ENCODE data around the gene NAB2.
"Not testable (repeated sequence)": the region's sequence is repeated elsewhere in the genome, so short reads cannot be mapped to it uniquely, and the experiment has no call there.

Gene NAB2, protein sequence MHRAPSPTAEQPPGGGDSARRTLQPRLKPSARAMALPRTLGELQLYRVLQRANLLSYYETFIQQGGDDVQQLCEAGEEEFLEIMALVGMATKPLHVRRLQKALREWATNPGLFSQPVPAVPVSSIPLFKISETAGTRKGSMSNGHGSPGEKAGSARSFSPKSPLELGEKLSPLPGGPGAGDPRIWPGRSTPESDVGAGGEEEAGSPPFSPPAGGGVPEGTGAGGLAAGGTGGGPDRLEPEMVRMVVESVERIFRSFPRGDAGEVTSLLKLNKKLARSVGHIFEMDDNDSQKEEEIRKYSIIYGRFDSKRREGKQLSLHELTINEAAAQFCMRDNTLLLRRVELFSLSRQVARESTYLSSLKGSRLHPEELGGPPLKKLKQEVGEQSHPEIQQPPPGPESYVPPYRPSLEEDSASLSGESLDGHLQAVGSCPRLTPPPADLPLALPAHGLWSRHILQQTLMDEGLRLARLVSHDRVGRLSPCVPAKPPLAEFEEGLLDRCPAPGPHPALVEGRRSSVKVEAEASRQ

GRCh38 chr12:57088354-57089270 lies at the start of gene NAB2:
TSS of gene NAB2 (plus strand) at chr12:57089114. CDS start at chr12:57089272, 158 bp downstream.
- DNase-seq: peak; percentile 96

DNA sequence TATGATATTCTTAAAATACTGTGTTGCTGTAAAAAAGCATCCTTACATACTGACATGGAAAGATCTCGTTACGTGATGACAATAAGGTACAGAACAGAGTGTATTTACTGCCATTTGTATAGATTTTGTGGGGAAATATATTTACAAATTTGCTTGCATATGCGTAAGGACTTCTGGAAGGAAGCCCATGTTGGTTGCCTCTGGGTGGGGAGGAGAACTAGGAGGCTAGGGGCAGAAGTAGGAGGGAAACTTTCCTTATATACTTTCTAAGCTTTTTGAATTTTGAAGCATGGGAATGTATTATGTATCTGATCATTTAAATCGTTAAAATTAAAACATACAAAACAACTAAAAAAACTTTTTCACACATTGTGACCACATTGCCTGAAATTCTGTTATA lies 48.7 kb upstream of the NAB2 start:
- DNase-seq: no peak

GRCh38 chr12:57040750-57041149 lies 48.2 kb upstream of the NAB2 start:
- DNase-seq: no peak

GRCh38 chr12:57042695-57043094 lies 46.2 kb upstream of the NAB2 start:
- DNase-seq: no peak

GRCh38 chr12:57044468-57044867 lies 44.4 kb upstream of the NAB2 start:
- no peak for DNase-seq

DNA sequence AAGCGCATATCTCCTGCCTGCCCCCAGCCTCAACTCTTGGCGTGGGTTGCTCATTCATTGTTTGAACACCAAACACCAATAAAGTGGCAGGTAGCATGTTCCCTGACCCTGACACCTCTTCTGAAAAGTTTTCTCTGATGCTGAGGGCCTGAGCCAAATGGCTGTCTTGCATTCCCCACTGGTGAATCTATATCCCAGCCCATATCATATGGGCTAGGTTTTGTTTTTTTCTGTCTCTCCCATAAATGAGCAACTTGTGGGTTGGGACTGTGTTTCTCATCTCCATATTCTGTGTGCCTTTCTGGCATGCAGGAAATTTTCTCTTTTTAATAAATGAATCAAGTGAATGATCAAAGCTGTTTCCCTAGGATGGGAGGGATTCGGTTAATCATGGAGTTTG lies 44.0 kb upstream of the NAB2 start:
- no peak for DNase-seq

DNA sequence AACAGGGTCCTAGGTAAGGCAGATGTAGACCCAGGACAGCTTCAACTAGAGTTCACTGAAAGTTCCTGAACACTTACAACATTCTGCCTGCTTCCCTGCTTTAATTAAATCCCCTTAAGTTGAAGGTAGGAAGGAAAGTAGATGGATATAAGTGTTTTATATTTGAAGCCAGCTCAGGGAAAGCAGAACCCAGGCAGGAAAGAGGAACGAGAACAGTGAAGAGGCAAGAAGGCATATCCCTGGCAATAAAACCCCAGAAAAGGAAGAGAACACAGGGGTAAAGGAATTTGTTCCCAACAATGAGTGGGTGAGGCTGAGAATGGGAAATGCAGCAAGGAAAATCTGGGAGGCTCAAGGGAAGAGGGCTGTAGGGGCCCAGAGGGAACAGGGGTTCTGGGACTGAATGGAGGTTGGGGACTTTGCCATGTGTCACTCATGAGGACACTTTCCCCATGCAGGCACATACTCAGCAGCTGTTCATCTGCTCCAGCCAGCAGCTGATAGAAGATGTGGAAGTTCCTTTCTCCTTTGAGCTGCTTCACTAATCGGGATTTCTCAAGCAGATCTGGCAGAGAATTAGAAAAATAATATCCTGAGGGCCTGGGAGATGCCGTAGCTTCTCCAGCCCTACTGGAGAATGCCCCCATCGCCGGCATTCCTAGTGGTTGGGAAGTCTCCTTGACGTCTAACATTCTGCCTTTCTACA lies 42.7 kb upstream of the NAB2 start:
- no peak for DNase-seq

DNA sequence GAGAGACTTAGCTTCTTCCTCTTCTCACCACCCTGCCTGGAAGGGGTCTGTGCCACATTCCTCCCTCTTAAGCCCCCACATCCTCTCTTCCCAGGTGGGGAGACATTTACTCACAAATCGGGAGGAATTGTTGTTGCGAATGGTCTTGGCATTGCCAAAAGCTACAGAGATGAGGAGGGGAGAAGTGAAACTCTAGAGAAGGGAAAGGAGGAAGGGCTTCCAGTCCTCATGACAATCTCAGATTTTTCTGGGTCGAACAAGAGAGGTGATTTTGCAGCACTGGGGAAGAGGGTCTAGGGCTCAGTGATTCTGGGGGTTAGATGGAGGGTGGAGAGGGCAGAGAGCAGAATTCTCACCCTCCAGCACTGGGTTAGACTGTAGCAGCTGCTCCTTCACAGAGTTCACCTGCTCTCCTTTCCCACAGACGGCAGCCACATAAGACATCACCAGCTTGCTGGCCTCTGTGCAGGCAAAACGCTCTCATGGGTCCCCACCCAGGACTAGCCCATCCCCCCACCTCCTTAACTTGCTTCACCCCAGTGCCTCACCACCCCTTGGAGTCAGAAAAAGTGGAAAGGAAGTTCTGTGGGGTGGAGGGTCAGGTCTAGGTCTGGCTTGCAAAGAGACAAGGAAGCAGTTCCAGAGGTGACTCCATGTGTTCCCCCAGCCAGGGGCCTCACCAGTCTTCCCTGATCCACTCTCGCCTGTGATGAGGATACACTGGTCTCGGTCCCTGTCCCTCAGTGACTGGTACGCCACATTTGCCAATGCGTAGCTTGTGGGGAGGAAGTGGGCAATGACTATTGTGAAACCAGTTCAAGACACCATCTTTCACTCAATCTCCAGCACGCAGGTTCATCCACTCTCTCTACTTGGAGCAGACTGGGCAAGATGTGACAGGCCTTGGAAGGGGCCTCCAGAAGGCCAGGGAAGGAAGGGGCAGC lies 41.7 kb upstream of the NAB2 start:
- no peak for DNase-seq

DNA sequence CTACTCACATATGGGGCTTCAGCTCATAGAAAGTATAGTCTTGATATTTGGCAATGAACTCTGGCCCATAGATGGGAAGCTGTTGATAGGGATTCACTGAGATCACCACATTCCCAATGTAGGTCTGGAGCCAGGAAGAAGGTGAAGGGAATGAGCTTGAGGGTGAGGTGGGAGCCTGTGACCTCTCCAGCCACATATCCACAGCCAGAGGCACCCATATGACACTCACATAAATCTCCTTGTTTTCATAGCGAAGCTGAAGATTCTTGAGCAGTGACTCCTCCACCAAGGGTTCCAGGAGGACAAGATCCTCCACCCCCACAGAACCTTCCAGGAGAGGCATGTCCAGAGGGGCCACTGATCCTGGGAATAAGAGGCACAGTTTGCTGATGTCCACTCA lies 40.9 kb upstream of the NAB2 start:
- DNase-seq: no peak

- DNase-seq: no peak
These were observed 40.3 kb upstream of the NAB2 start for GRCh38 chr12:57048423-57049118.

DNA sequence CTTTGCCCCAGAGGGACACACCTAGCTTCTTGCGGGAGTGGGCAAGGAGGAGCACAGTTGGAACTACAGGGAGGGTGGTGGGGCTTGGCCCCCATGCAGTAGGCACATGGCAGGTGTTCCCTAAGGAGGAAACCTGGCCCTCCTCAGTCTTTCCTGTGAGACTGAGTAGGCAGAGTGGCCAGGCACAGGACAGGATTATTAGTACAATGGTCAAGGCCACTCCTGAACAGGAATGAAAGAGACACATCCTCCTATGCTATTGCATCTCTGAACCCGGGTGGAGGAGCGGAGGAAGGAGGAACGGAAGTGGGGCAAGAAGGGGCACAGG lies 39.8 kb upstream of the NAB2 start:
- no peak for DNase-seq

- no peak for DNase-seq
These were observed 39.0 kb upstream of the NAB2 start, which contains the start of gene MYO1A for GRCh38 chr12:57049890-57050289. TSS of gene MYO1A (minus strand) at chr12:57050129. CDS start at chr12:57048323, 1,806 bp downstream.

DNA sequence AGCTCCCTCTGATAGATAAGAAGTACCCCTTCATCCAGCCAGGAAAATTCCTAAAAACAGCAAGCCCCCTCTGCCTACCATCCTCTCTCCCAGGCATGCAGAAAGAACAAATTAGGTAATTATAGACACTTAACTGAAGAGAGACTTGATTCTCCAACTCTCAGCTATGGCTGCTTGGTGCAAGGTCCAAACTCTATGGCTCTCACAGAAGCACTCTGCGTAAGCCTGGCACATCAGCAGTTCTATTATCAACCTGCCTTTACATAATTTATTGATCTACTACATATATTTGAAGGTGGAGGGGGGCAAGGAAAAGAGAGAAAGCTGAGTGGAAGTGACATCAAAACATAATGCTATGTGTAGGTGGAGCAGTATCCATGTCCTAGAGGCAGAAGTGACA lies 37.9 kb upstream of the NAB2 start:
- DNase-seq: no peak

- not testable (repeated sequence) for DNase-seq
These were observed 35.8 kb upstream of the NAB2 start for GRCh38 chr12:57053146-57053545.

DNA sequence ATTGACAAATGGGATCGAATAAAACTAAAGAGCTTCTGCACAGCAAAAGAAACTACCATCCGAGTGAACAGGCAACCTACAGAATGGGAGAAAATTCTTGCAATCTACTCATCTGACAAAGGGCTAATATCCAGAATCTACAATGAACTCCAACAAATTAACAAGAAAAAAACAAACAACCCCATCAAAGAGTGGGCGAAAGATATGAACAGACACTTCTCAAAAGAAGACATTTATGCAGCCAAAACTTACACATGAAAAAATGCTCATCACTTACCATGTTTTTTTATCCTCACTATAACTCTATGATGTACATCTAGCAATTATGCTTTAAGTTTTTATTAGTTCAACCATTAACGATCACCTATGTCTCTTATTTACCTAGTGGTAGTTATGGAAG lies 35.0 kb upstream of the NAB2 start:
- not testable (repeated sequence) for DNase-seq

GRCh38 chr12:57055824-57056223 lies 33.1 kb upstream of the NAB2 start:
- DNase-seq: no peak

DNA sequence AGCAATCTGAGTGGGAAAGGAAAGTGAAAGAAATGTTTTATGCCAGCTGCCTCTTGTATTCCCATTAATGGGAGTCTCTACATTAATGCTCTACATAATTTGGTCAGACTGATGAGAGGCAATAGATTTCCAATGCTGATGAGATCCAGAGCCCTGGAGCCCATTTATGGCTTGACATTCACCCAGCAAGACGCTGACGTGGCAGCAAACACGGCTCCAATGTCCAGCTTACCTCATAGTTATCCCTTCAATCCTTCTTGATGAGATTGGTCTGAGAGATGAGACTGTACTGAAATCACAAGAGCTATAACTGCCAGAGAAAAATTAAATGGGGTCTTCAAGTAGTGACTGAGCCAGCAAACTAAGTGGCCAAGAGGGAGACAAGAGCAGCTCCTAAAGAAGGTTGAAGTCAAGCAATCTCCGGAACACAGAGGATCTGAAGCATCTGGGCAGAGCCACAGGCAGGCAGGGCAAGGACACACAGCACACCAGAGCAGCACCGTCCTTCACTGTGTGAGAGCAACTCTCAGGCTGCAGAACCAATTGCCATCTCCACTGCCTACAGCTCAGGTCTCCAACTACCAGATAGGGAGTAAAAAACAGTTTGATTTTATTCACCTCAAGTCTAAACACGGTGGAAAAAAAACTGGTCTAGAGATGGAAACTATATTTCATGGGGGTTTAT lies 31.7 kb upstream of the NAB2 start:
- DNase-seq: no peak

DNA sequence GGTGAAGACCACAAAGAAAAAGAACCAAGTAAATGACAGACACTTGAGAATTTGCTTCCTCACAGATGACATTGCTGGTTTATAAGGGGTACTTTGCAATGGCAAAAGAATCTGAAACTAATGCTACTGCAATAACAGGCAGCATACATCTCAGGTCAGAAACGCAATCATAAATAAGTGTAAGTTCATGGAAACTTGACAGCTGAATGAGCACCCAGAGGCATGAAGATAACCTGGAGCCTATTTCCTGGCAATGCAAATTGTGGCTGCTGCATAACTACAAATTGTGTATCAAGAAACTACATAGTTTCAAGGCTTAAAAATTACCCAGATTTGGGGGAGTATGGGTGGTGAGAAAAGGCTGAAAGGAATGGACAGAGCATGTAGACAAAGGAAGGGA lies 30.5 kb upstream of the NAB2 start:
- no peak for DNase-seq

- DNase-seq: no peak
These were observed 24.8 kb upstream of the NAB2 start for GRCh38 chr12:57063991-57064685.

DNA sequence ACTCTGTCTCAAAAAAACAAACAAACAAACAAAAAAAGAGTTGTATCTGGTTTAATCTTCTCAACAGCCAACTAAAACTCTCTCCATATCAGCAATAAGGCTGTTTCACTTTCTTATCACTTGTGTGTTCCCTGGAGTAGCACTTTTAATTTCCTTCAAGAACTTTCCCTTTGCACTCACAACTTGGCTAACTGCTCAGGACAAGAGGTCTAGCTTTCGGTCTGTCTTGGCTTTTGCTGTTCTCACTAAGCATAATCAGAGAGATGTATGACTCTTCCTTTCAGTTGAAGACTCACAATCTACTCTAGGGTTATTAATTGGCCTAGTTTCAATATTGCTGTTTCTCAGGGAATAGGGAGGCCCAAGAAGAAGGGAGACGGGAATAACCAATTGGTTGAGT lies 22.7 kb upstream of the NAB2 start:
- DNase-seq: no peak
